Kidney (tissue), 14 donors: ENCODE data around the gene ARFGAP3. TPM values are rescaled to one million over a fixed set of nuclear protein-coding genes. Genes with fewer than 3 reads are reported as not detected.

Experiments
- DNase-seq, 5 donors: peaks; one replicate each; pipeline ENCODE4 v3.0.0-alpha.2; 2013 to 2020
- FAIRE-seq: peaks from 2 replicates; lab custom pipeline; 2012; peaks lifted over from hg19 to GRCh38; lab: Jason Lieb, UNC
- H3K27ac ChIP-seq, 2 donors: one replicate each; pipeline ENCODE4 v1.7.0; 2013; ENCODE audit warnings: low read depth in 2 of 2, low read length in 2 of 2, inconsistent platforms in 1 of 2
- H3K27me3 ChIP-seq: one replicate; pipeline ENCODE4 v1.7.1; 2013; ENCODE audit warnings: low read length, inconsistent platforms; ENCODE audit not compliant: control insufficient read depth, insufficient read depth
- H3K36me3 ChIP-seq, 3 donors: one replicate each; pipeline versions ENCODE4 v1.7.0 to v1.7.1; 2013; ENCODE audit warnings: low read length in 3 of 3, control low read depth in 1 of 3, inconsistent platforms in 1 of 3; ENCODE audit not compliant: insufficient read depth in 3 of 3, control insufficient read depth in 2 of 3
- H3K4me1 ChIP-seq, 3 donors: one replicate each; pipeline versions ENCODE4 v1.7.0 to v1.7.1; 2013; ENCODE audit warnings: low read length in 3 of 3, inconsistent platforms in 1 of 3, low read depth in 1 of 3; ENCODE audit not compliant: control insufficient read depth in 2 of 3, insufficient read depth in 2 of 3
- H3K4me3 ChIP-seq, 3 donors: one replicate each; pipeline versions ENCODE4 v1.7.0 to v1.8.1; 2013; ENCODE audit warnings: low read length in 3 of 3, control low read depth in 1 of 3, inconsistent platforms in 1 of 3
- H3K9ac ChIP-seq, 3 donors: one replicate each; pipeline versions ENCODE4 v1.7.0 to v1.7.1; 2013; ENCODE audit warnings: low read length in 3 of 3, control low read depth in 1 of 3, inconsistent platforms in 1 of 3
- H3K9me3 ChIP-seq, 3 donors: one replicate each; pipeline versions ENCODE4 v1.7.0 to v1.7.1; 2013; ENCODE audit warnings: low read length in 3 of 3, control low read depth in 1 of 3, inconsistent platforms in 1 of 3; ENCODE audit not compliant: control insufficient read depth in 2 of 3, insufficient read depth in 1 of 3
- CTCF ChIP-seq: IDR thresholded peaks from 3 replicates; pipeline ENCODE4 v1.5.1; 2012; ENCODE audit warnings: mild to moderate bottlenecking, moderate library complexity, borderline replicate concordance; ENCODE audit not compliant: insufficient read depth; ENCODE audit errors: extremely low read depth
- intact Hi-C: fragments of 100-400 bp; cut with DNase I; formaldehyde crosslinking; loops from one replicate; pipeline ENCODE4 v1.11.1; 2022
- polyA plus RNA-seq: library from polyadenylated mRNA; stranded (reverse); fragments of 350-450 nt; fragmentation: Illumina TruSeq; extraction: RNeasy Lipid Tissue Mini Kit (QIAGEN cat#74804); gene quantifications from one replicate; pipeline ENCODE4 v1.2.3, GENCODE V29; 2014; ENCODE audit warnings: low read depth, low replicate concordance; ENCODE audit not compliant: insufficient read depth
- total RNA-seq: library from RNA; stranded (reverse); fragmentation: NEBNext Ultra II Directional; extraction: Animal tissue kit (Norgen Biotek cat#: 25700); gene quantifications from one replicate; pipeline ENCODE4 v1.2.1, GENCODE V29; 2021
- donor health status: control.
- donor health status: control.
- donor health status: control.
- donor health status: control.
- donor health status: control.
- donor health status: DM: yes; HTN: yes; CAD: no.
- donor health status: Normal renal cell carcinoma (clear cell type).

ARFGAP3 gene
- total and polyA plus RNA-seq, 2 donors from 2014 or later: 29.9 to 97.3 TPM

GRCh38 chr22:42819412-42820044, 37.5 kb downstream of the ARFGAP3 start:
- intact Hi-C loops: no loop called here
- H3K27me3 ChIP-seq: no peaks in the 10 kb centered on the region
- peaks cover 3 to 12% (median 11%) of the 10 kb centered on the region in 3 donors for H3K36me3 ChIP-seq
- H3K4me1 ChIP-seq: peaks cover 0 to 11% (median 8%) of the 10 kb centered on the region in 3 donors
- H3K27ac ChIP-seq: peak overlapping the region; percentile 7 to 13
- H3K4me3 ChIP-seq: peak overlapping the region in 2 of 3 donors; percentile 10 to 14
- no peak for TF ChIP-seq CTCF
- FAIRE-seq: no peak
- peak overlapping the region in 1 of 3 donors; percentile 39 for H3K9ac ChIP-seq
- DNase-seq: peak in 1 of 5 donors; percentile 18
- H3K9me3 ChIP-seq: no peaks in the 10 kb centered on the region

GRCh38 chr22:42817556-42817955, 39.5 kb downstream of the ARFGAP3 start:
- Histone ChIP-seq H3K4me1 (peaks cover 0 to 11% (median 8%) of the 10 kb centered on the region in 3 donors), H3K27ac (no peak overlapping the region), H3K4me3 (no peak overlapping the region), H3K36me3 (peaks cover 3 to 19% (median 15%) of the 10 kb centered on the region in 3 donors), H3K27me3 (no peaks in the 10 kb centered on the region), H3K9ac (no peak overlapping the region), H3K9me3 (no peaks in the 10 kb centered on the region)
- no peak for TF ChIP-seq CTCF
- peak; percentile 56 for FAIRE-seq
- intact Hi-C loops: no loop called here
- no peak for DNase-seq

GRCh38 chr22:42816336-42816735, 40.7 kb downstream of the ARFGAP3 start:
- Histone ChIP-seq H3K4me1 (peaks cover 0 to 11% (median 8%) of the 10 kb centered on the region in 3 donors), H3K9ac (no peak overlapping the region), H3K27me3 (no peaks in the 10 kb centered on the region), H3K27ac (no peak overlapping the region), H3K36me3 (peaks cover 3 to 17% (median 16%) of the 10 kb centered on the region in 3 donors), H3K9me3 (no peaks in the 10 kb centered on the region), H3K4me3 (no peak overlapping the region)
- no peak for FAIRE-seq
- TF ChIP-seq CTCF: no peak
- intact Hi-C loops: no loop called here
- DNase-seq: no peak
